Measurements from ENCODE around the gene MED14.

DNA sequence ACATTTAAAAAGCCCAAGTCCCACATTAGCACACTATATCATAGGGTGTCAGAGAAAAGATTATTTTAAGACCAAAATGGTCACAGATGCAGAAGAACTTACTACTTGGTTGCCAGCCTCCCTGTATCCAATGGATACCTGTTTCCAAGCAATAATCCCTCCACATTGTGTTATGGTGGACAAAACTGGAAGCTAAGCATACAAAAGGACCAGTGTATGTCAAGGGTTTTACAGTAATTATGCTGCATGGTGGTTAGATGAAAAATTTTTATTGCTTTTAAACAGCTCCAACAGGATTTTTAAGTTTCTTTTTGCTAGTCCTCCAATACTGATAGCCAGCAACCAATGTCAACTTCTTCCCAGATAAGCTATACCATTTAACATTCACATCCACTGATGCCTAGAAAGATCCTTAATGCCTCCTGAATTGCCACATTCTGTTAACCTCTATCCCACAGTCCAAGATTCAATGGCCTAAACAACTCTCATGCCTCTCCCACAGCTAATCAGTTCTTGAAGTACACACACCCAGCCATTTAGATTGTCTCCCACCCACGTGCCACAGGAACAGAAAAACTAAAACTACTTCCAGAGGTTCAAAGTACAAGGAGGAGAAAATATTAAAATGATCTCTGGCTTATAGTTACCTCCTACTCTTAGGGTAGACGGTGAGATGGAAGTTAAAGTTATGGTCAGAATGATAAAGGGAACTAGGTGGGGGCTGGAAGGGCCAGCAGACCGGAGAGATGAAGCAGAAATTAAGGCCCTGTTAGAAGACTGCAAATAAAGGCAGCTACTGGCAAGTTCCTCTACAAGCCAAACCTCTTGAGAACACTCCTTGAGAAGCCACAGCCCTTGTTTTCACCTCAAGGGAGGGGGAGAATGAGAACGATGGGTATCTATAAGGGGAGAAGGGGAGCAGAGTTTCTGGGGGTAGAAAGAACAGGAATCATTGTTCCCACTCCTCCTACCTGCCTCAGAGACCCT is 5.5 kb downstream of the MED14 start:
- TF ChIP-seq CTCF (conservative IDR thresholded peaks at IDR 0.05) = no peak
- TF ChIP-seq EZH2 (IDR thresholded peaks at IDR 0.05; ENCODE audit: low read depth) = no peak
